Stimulated activated CD4-positive, alpha-beta T cell treated with anti-CD3 and anti-CD28 coated beads, Interleukin-4, amount 100 ng/mL, for 48 hours (primary cell): ENCODE data around the gene POLDIP3.
"Not testable (repeated sequence)": the region's sequence is repeated elsewhere in the genome, so short reads cannot be mapped to it uniquely, and the experiment has no call there.

Experiments used
- DNase-seq, 2 donors: peaks; one replicate each; pipeline ENCODE4 v3.0.0-alpha.2; 2020; ENCODE audit warnings: low read depth in 2 of 2

The POLDIP3 gene

GRCh38 chr22:42586381-42586780 is 28.3 kb downstream of the POLDIP3 start:
- DNase-seq: no peak

GRCh38 chr22:42585096-42585495 is 29.6 kb downstream of the POLDIP3 start:
- no peak for DNase-seq

GRCh38 chr22:42584364-42584940 is 30.2 kb downstream of the POLDIP3 start:
- no peak for DNase-seq

GRCh38 chr22:42582987-42583386 is 31.7 kb downstream of the POLDIP3 start:
- no peak for DNase-seq

- DNase-seq: peak; percentile 84 to 85
Measured at GRCh38 chr22:42581762-42582716, 32.6 kb downstream of the POLDIP3 start.

GRCh38 chr22:42581194-42581761 is 33.4 kb downstream of the POLDIP3 start:
- not testable (repeated sequence) for DNase-seq

GRCh38 chr22:42580040-42580439 is 34.6 kb downstream of the POLDIP3 start:
- DNase-seq: not testable (repeated sequence)

GRCh38 chr22:42577623-42578240 is 37.0 kb downstream of the POLDIP3 start:
- DNase-seq: no peak

- not testable (repeated sequence) for DNase-seq
Measured at GRCh38 chr22:42577141-42577540, 37.5 kb downstream of the POLDIP3 start.

GRCh38 chr22:42575996-42576574 is 38.6 kb downstream of the POLDIP3 start:
- DNase-seq: not testable (repeated sequence)

- not testable (repeated sequence) for DNase-seq
Measured at GRCh38 chr22:42574468-42574867, 40.2 kb downstream of the POLDIP3 start.

GRCh38 chr22:42574046-42574445 is 40.6 kb downstream of the POLDIP3 start:
- not testable (repeated sequence) for DNase-seq

- DNase-seq: not testable (repeated sequence)
Measured at GRCh38 chr22:42571068-42571467, 43.6 kb downstream of the POLDIP3 start.

GRCh38 chr22:42570580-42570979 is 44.1 kb downstream of the POLDIP3 start:
- DNase-seq: not testable (repeated sequence)

- not testable (repeated sequence) for DNase-seq
Measured at GRCh38 chr22:42567950-42568349, 46.7 kb downstream of the POLDIP3 start.

GRCh38 chr22:42565956-42566355 is 48.7 kb downstream of the POLDIP3 start:
- no peak for DNase-seq

GRCh38 chr22:42564699-42565098 is 50.0 kb downstream of the POLDIP3 start:
- no peak for DNase-seq

GRCh38 chr22:42563943-42564342 is 50.7 kb downstream of the POLDIP3 start:
- not testable (repeated sequence) for DNase-seq

- no peak for DNase-seq
Measured at GRCh38 chr22:42562684-42563083, 52.0 kb downstream of the POLDIP3 start.

- no peak for DNase-seq
Measured at GRCh38 chr22:42562279-42562678, 52.4 kb downstream of the POLDIP3 start.

- DNase-seq: no peak
Measured at GRCh38 chr22:42561856-42562255, 52.8 kb downstream of the POLDIP3 start.

GRCh38 chr22:42560781-42561180 is 53.9 kb downstream of the POLDIP3 start:
- no peak for DNase-seq
